Colonic mucosa (tissue), 4 donors: ENCODE data around the gene RALGPS1. TPM values are rescaled to one million over a fixed set of nuclear protein-coding genes. Genes with fewer than 3 reads are reported as not detected.

Experiments
- DNase-seq: peaks from one replicate; pipeline ENCODE4 v3.0.0-alpha.2; 2020
- H3K27ac ChIP-seq: fragments of 200-600 bp; one replicate; pipeline ENCODE4 v1.8.0; 2021
- H3K27me3 ChIP-seq: fragments of 200-600 bp; one replicate; pipeline ENCODE4 v1.8.0; 2021
- H3K36me3 ChIP-seq: fragments of 200-600 bp; one replicate; pipeline ENCODE4 v1.8.0; 2021
- H3K4me1 ChIP-seq: fragments of 200-600 bp; one replicate; pipeline ENCODE4 v1.8.0; 2021; ENCODE audit warnings: mild to moderate bottlenecking
- H3K4me3 ChIP-seq: fragments of 200-600 bp; one replicate; pipeline ENCODE4 v1.8.0; 2021
- H3K9ac ChIP-seq, 2 donors: one replicate each; pipeline ENCODE4 v1.7.0; 2013; ENCODE audit warnings: control low read depth in 2 of 2, low read depth in 2 of 2, low read length in 2 of 2
- H3K9me3 ChIP-seq: fragments of 200-600 bp; one replicate; pipeline ENCODE4 v1.8.0; 2021
- intact Hi-C: fragments of 100-400 bp; cut with DNase I; formaldehyde crosslinking; loops from one replicate; pipeline ENCODE4 v1.14.1; 2022
- total RNA-seq, 2 donors: library from RNA; stranded (reverse); fragmentation: NEBNext Ultra II Directional in 1 of 2; extraction: Animal tissue kit (Norgen Biotek cat#: 25700) in 1 of 2; gene quantifications; one replicate each; pipeline ENCODE4 v1.2.1, GENCODE V29; 2021
- TF ChIP-seq, protein P1 (sequence below): fragments of 200-600 bp; IDR thresholded peaks from one replicate; pipeline ENCODE4 v1.8.0; 2022; ENCODE audit warnings: antibody characterized with exemption, mild to moderate bottlenecking
- donor health status: healthy.
- donor health status: DM: no; HTN: no; CAD: no.
- donor health status: DM: no; HTN: no; CAD: no.

RALGPS1 gene
- total RNA-seq, 2 donors from 2014 or later = 22.6 to 27.2 TPM

DNA sequence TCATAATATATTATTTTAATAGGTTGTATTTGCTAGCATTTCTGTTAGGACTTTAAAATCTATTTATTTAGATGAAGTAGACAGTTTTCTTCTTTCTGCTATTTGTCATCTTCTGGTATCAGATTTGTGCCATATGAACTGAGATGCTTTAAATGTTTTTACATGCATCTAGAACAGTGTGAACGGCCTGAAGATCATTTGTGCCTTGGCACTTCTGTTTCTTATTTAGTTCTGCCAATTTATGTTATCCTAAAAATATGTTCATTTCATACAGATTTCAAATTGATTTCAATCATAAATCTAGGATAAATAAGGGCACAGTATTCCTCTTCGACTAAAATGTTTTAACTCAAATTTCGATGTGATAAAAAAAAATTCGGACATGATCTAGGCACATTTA, 38.1 kb upstream of the RALGPS1 start:
- TF ChIP-seq, protein P1, sequence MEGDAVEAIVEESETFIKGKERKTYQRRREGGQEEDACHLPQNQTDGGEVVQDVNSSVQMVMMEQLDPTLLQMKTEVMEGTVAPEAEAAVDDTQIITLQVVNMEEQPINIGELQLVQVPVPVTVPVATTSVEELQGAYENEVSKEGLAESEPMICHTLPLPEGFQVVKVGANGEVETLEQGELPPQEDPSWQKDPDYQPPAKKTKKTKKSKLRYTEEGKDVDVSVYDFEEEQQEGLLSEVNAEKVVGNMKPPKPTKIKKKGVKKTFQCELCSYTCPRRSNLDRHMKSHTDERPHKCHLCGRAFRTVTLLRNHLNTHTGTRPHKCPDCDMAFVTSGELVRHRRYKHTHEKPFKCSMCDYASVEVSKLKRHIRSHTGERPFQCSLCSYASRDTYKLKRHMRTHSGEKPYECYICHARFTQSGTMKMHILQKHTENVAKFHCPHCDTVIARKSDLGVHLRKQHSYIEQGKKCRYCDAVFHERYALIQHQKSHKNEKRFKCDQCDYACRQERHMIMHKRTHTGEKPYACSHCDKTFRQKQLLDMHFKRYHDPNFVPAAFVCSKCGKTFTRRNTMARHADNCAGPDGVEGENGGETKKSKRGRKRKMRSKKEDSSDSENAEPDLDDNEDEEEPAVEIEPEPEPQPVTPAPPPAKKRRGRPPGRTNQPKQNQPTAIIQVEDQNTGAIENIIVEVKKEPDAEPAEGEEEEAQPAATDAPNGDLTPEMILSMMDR = no peak
- Histone ChIP-seq H3K27me3 (no peaks in the 10 kb centered on the region), H3K9me3 (no peaks in the 10 kb centered on the region), H3K4me3 (no peak overlapping the region), H3K4me1 (no peaks in the 10 kb centered on the region), H3K9ac (no peak overlapping the region), H3K36me3 (no peaks in the 10 kb centered on the region), H3K27ac (no peak overlapping the region)
- no peak for DNase-seq
- intact Hi-C loops = no loop called here

DNA sequence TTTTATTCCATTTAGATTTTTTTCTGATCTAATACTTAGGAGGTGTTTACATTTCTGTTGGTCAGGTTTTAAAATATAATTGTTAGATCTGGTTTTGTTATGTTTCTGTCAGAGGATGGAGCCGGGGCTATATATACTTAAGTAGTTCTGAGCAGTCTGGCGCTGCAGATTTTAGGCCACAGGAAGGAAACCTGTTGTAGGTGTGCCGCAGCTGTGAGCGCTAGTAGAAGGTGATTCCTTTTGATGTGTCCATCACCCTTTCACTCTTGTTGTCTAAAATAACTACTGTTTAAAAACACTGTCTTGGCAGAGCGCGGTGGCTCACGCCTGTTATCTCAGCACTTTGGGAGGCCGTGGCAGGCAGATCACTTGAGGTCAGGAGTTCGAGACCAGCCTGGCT, 37.2 kb upstream of the RALGPS1 start:
- intact Hi-C loops = no loop called here

DNA sequence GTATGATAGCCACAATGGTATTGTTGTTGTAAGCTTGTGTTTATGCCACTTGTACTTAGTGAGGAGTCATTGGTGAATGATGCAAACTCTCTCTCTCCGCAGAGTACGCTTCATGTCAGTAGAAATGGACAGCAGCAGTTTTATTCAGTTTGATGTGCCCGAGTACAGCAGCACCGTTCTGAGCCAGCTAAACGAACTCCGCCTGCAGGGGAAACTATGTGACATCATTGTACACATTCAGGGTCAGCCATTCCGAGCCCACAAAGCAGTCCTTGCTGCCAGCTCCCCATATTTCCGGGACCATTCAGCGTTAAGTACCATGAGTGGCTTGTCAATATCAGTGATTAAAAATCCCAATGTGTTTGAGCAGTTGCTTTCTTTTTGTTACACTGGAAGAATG, 35.3 kb upstream of the RALGPS1 start:
- no peak for DNase-seq
- H3K9ac ChIP-seq = no peak overlapping the region
- no peak overlapping the region for H3K4me3 ChIP-seq
- H3K4me1 ChIP-seq = no peaks in the 10 kb centered on the region
- no peaks in the 10 kb centered on the region for H3K9me3 ChIP-seq
- H3K36me3 ChIP-seq = no peaks in the 10 kb centered on the region
- H3K27me3 ChIP-seq = no peaks in the 10 kb centered on the region
- no peak overlapping the region for H3K27ac ChIP-seq
- intact Hi-C loops = no loop called here
- TF ChIP-seq, protein P1 = no peak

More for the DNA sequence above, 37.2 kb upstream of the RALGPS1 start:
- DNase-seq = no peak
- Histone ChIP-seq H3K9ac (no peak overlapping the region), H3K4me3 (no peak overlapping the region), H3K27me3 (no peaks in the 10 kb centered on the region), H3K4me1 (no peaks in the 10 kb centered on the region), H3K27ac (no peak overlapping the region), H3K36me3 (no peaks in the 10 kb centered on the region), H3K9me3 (no peaks in the 10 kb centered on the region)
- TF ChIP-seq, protein P1 = no peak

DNA sequence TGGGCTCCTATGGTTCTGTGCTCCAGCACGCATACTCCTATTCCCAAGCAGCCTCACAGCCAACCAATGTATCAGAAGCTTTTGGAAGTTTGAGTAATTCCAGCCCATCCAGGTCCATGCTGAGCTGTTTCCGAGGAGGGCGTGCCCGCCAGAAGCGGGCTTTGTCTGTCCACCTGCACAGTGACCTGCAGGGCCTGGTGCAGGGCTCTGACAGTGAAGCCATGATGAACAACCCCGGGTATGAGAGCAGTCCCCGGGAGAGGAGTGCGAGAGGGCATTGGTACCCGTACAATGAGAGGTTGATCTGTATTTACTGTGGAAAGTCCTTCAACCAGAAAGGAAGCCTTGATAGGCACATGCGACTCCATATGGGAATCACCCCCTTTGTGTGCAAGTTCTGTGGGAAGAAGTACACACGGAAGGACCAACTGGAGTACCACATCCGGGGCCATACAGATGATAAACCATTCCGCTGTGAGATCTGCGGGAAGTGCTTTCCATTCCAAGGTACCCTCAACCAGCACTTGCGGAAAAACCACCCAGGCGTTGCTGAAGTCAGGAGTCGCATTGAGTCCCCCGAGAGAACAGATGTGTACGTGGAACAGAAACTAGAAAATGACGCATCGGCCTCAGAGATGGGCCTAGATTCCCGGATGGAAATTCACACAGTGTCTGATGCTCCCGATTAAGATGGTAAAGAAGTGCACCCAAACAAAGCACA, 34.2 kb upstream of the RALGPS1 start:
- no peak for DNase-seq
- Histone ChIP-seq H3K4me3 (no peak overlapping the region), H3K9ac (no peak overlapping the region), H3K4me1 (no peaks in the 10 kb centered on the region), H3K27ac (no peak overlapping the region), H3K9me3 (no peaks in the 10 kb centered on the region), H3K36me3 (no peaks in the 10 kb centered on the region), H3K27me3 (no peaks in the 10 kb centered on the region)
- TF ChIP-seq, protein P1 = no peak
- intact Hi-C loops = no loop called here

DNA sequence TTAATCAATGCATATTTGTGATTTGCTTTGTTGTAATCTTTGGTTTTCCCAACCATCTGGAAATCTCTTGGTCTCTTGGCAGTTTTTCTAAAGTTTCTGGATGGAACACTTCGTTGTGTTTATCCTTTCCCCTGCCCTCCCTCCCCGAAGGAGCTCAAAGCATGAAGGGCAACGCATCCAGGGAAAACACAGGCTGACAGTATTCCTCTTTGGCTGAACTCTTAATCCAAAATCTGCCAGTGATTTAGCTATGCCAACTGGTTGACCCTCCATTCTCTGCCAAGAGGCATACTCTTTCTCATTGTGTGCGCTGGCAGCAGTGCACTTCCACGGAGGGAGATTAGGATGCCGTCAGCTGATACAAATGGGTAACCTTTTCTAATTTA, 33.6 kb upstream of the RALGPS1 start:
- H3K27ac ChIP-seq = no peak overlapping the region
- H3K4me1 ChIP-seq = no peaks in the 10 kb centered on the region
- DNase-seq = no peak
- H3K4me3 ChIP-seq = no peak overlapping the region
- H3K9me3 ChIP-seq = no peaks in the 10 kb centered on the region
- no peaks in the 10 kb centered on the region for H3K36me3 ChIP-seq
- intact Hi-C loops = no loop called here
- H3K9ac ChIP-seq = no peak overlapping the region
- TF ChIP-seq, protein P1 = no peak
- H3K27me3 ChIP-seq = no peaks in the 10 kb centered on the region
